ENCODE results near the gene SH3PXD2B. TPM values are rescaled to one million over a fixed set of nuclear protein-coding genes. Genes with fewer than 3 reads are reported as not detected.

The SH3PXD2B gene
- total and polyA plus RNA-seq, 2 of the 4 experiments (the other 2 are of a cell fraction), result 8.2 to 14.4 TPM

- peak overlapping the region; percentile 27; the same call in 1 of the 2 replicates for H2BK20ac ChIP-seq (ENCODE audit: low read depth, low read length)
These were observed 10.2 kb downstream of the SH3PXD2B start for GRCh38 chr5:172444110-172444510.

More at GRCh38 chr5:172444110-172444510, 10.2 kb downstream of the SH3PXD2B start:
- H3K27me3 ChIP-seq (ENCODE audit: control insufficient read depth, insufficient read depth, low read length), result no peaks in the 10 kb centered on the region
- 0 out of 4 replicates have a peak overlapping the region, but pooled peaks of 1 of the 2 experiments have one; percentile 16 for H4K8ac ChIP-seq (ENCODE audit: low read depth in 2 of 2, low read length in 2 of 2)
- H2BK120ac ChIP-seq (ENCODE audit: low read depth, low read length), result no peak overlapping the region
- H2BK15ac ChIP-seq (ENCODE audit: low read depth, low read length), result no peak overlapping the region
- peaks cover 16% of the 10 kb centered on the region for H3K9me1 ChIP-seq (ENCODE audit: insufficient read depth, low read length)
- POLR2A ChIA-PET (ENCODE audit: unreplicated experiment), result no interaction called here
- H3K4ac ChIP-seq (ENCODE audit: low read depth, low read length), result peak overlapping the region; percentile 13
- H3K36me3 ChIP-seq (ENCODE audit: control insufficient read depth, insufficient read depth, low read length), result peaks cover 19% of the 10 kb centered on the region
- no peak overlapping the region for H2BK5ac ChIP-seq (ENCODE audit: low read depth, low read length, poor library complexity, severe bottlenecking)
- no peak overlapping the region for H4K91ac ChIP-seq (ENCODE audit: insufficient read depth, low read depth, low read length)
- in situ Hi-C loops (cut with MboI; ENCODE audit: low sequenced_read_pairs), result no loop called here
- TF ChIP-seq BHLHE40 (IDR thresholded peaks at IDR 0.05; ENCODE audit: low read depth, low read length) (0 out of 2 replicates have a peak, but pooled peaks have one; percentile 29), SMC3 (IDR thresholded peaks at IDR 0.05; ENCODE audit: low read depth, low read length) (no peak), USF2 (IDR thresholded peaks at IDR 0.05; ENCODE audit: low read depth, low read length) (peak; percentile 17; the same call in 1 of the 2 replicates)
- H3K27ac ChIP-seq (ENCODE audit: insufficient read depth, low read length), result no peak overlapping the region
- ATAC-seq (ENCODE audit: low read depth), result peak; percentile 21
- 0 out of 2 replicates have a peak overlapping the region, but pooled peaks have one; percentile 11 for H3K14ac ChIP-seq (replicated peaks; ENCODE audit: low read depth, low read length)
- no peak overlapping the region for H2AK9ac ChIP-seq (replicated peaks; ENCODE audit: low read depth, low read length, poor library complexity)
- peaks cover 27% of the 10 kb centered on the region for H3K4me1 ChIP-seq (ENCODE audit: control insufficient read depth, insufficient read depth, low read length)
- no CpG with 5 or more reads among the region's 4 CpGs for WGBS, 2 experiments (ENCODE audit: extremely low coverage in 2 of 2, insufficient read length in 1 of 2)
- H3K4me3 ChIP-seq (ENCODE audit: insufficient read depth, low read depth, low read length), result no peak overlapping the region
- peaks cover 99% of the 10 kb centered on the region for H4K20me1 ChIP-seq (ENCODE audit: insufficient read depth, low read length)
- peaks cover 19 to 91% of the 10 kb centered on the region in 2 experiments for H3K79me1 ChIP-seq (ENCODE audit: low read depth in 1 of 2, low read length in 2 of 2)
- intact Hi-C loops (cut with micrococcal nuclease), result no loop called here
- peak overlapping the region; percentile 14; the same call in 1 of the 2 replicates for H2AK5ac ChIP-seq (ENCODE audit: low read depth, low read length)
- H3K9me3 ChIP-seq (ENCODE audit: control insufficient read depth, insufficient read depth, low read length), result no peaks in the 10 kb centered on the region
- peak overlapping the region; percentile 3; the same call in 1 of the 2 replicates for H3K18ac ChIP-seq (ENCODE audit: low read depth, low read length)
- no peak overlapping the region for H2AFZ ChIP-seq (replicated peaks; ENCODE audit: low read length, poor library complexity)
- no peak overlapping the region for H3K23ac ChIP-seq (ENCODE audit: low read depth, low read length)
- H3K4me2 ChIP-seq (ENCODE audit: low read depth, low read length), result peak overlapping the region; percentile 27; the same call in 1 of the 2 replicates
- no peak overlapping the region for H3K9ac ChIP-seq (ENCODE audit: low read depth, low read length)
- H3K56ac ChIP-seq (ENCODE audit: extremely low read depth, insufficient read depth, low read length), result no peak overlapping the region
- dilution Hi-C loops (cut with HindIII; ENCODE audit: low sequenced_read_pairs, unreplicated experiment), result no loop called here
- CTCF ChIA-PET, result no interaction called here
- peak overlapping the region; percentile 0; the same call in 1 of the 2 replicates for H4K5ac ChIP-seq (ENCODE audit: low read depth, low read length)
- peak; percentile 78 for DNase-seq
- BruUV-seq (replicated peaks), result no TSS peak

All from IMR-90 (cell line).